GM21786 (cell line): ENCODE data around the gene SNAP29.
"Not testable (repeated sequence)": the region's sequence is repeated elsewhere in the genome, so short reads cannot be mapped to it uniquely, and the experiment has no call there.

Source experiments
- ATAC-seq: cut with Tn5 transposase; IDR thresholded peaks from one replicate; pipeline ENCODE4 v1.9.1; 2021; ENCODE audit not compliant: unreplicated experiment

SNAP29 gene

DNA sequence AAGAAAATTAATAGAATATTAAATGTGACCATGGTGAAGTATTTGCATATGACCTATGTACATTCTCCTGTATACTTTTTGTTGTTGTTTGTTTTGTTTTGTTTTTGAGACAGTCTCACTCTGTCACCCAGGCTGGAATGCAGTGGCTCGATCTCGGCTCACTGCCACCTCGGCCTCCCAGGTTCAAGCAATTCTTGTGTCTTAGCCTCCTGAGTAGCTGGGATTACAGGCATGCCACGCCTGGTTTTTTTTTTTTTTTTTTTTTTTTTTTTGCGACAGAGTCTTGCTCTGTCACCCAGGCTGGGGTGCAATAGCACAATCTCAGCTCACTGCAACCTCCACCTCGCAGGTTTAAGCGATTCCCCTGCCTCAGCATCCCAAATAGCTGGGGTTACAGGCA lies 38.9 kb downstream of the SNAP29 start:
- ATAC-seq, result not testable (repeated sequence)

DNA sequence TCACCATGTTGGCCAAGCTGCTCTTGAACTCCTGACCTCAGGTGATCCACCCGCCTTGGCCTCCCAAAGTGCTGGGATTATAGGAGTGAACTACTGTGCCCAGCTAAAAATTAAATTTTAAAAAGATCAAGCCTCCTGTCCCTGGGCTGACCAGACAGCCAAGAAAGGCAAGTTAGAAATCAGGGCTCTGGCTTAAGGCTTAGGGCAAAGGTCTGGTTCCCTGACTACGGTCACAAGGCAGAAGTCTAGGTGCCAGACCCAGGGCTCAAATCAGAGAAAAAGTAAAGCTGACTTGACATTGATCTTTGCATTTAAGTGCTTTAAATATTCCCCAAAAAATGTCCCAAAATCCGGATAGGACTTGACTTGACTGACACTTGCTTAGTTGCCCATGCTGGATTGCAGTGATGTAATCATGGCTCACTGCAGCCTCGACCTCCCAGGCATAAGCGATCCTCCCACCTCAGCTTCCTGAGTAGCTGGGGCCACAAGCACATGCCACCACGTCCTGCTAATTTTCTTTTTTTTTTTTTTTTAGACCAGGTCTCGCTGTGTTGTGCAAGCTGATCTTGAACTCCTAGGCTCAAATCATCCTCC lies 41.1 kb downstream of the SNAP29 start:
- no peak for ATAC-seq

DNA sequence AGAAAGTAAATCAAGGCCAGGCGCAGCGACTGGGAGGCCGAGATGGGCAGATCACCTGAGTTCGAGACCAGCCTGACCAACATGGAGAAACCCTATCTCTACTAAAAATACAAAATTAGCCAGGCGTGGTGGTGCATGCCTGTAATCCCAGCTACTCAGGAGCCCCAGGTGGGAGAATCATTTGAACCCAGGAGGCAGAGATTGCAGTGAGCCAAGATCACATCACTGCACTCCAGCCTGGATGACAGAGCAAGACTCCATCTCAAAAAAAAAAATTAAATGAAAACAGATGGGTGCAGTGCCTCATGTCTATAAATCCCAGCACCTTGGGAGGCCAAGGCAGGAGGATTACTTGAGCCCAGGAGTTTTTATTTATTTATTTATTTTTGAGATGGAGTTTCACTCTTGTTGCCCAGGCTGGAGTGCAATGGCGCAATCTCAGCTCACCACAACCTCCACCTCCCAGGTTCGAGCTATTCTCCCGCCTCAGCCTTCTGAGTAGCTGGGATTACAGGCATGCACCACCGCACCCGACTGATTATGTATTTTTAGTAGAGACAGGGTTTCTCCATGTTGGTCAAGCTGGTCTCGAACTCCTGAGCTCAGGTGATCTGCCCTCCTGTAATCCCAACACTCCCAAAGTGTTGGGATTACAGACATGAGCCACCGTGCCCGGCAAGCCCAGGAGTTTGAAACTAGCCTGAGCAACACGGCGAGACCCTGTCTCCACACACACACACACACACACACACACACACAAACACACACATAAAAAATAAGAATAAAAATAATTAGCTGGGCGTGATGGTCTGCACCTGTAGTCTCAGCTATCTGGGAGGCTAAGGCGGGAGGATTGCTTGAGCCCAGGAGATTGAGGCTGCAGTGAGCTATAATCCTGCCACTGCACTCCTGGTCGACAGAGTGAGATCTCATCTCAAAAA lies 42.6 kb downstream of the SNAP29 start:
- not testable (repeated sequence) for ATAC-seq

DNA sequence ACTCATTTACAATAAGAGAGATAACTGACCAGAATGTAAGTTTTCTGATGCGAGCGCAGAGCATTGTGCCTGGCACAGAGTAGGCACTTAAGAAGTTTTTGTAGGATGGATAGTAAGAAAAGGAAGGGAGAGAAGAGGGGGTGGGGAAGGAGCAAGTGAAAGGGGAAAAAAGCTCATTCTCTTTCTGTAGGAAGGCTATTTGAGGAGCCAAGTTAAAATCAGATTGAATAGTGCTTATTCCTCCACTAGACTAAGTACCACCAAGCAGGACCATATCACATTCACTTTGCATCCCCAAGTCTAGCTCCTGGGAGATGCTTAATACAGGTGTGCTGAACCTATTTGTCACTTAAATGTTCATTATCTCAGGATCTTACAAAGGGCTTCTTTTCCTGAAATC lies 44.3 kb downstream of the SNAP29 start:
- ATAC-seq, result no peak

DNA sequence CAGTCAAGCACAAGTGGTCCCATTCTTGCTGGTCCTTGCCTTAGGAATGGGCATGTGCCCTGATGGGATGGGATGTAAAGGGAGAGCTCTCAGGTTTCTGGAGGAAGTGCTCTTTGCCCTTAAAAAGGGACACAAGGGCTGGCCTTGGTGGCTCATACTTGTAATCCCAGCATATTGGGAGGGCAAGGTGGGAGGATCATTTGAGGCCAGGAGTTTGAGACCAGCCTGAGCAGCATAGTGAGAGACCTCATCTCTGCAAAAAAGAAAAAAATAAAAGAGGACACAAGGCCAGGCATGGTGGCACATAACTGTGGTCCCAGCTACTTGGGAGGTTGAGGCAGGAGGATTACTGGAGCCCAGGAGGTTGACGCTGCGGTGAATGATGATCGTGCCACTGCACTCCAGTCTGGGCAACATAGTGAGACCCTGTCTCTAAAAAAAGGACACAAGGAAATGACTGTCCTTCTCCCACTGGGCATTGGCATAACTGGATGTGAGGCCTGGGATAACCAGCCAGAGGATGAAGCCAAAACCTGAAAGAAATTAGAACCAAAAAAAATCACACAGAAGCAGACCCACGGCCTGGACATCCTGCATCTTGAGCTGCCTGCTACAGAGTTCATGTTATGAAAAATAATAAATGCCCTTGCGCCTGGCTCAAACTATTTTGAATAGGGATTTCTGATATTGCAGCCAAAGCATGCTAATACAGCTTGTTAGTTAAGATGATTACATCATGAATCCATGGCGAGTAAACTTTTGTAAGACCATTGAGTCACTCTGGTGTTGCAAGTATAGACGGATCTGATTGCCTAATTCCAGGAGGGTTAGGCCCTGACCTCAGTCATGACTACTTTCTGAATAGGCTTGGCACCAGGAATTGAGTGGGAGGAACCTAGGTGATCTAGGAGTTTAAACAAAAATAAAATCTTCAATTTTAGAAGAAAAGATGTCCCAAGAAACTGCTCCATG lies 45.5 kb downstream of the SNAP29 start:
- ATAC-seq, result no peak

DNA sequence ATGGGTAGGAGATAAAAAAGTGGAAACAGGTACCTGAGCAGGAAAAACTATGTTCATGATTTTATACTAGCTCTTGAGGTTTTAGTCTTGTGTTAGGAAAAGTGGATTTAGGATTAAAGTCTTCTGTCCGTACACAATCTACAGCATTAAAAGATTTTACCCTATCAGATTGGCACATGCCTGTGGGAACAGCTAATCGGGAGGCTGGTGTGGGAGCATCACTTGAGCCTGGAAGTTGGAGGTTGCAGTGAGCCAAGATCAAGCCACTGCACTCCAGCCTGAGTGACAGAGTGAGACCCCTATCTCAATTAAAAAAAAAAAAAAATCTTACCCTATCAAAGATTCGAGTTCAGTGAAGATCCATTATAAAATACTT lies 46.2 kb downstream of the SNAP29 start:
- no peak for ATAC-seq

DNA sequence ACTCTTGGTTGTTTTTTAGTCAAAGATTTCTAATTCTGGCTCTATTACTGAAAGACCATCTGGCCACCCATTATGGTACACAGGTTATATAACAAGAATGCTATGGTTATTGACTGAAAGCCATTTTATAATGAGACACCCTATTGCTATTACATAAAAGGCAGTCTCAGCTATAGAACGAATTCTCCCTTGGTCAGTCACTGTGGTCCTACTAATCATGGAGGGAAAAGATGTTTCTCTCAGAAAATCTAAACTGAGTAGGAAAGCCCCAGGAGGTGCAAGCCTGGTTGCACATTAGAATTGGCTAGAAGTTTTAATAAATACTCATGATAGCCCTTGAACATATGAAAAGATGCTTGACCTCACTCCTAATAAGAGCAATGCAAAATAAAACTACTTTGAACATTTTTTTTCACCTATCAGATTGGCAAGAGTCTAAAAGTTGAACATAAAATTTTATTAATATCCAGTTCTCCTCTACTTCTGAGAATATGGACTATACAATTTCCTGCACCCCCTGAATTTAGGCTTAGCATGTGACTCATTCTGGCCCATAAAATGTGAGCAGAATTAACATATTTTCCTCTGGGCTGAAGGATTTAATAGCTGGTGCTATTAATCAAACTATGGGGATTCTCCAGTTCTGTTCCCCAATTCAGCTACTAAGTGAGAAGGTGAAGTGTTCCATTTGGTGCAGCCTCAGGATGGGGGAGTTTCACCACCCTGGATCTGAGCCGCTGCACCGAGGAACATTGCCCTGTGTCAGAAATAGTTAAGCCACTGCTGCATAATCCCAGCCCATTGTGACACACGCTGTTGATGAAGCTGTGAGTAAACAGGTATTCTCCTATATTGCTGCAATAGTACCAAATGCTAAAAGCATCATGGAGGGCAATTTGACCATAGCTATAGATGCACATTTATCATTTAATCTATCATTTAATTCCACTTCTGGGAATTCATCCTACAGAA lies 46.9 kb downstream of the SNAP29 start:
- no peak for ATAC-seq

DNA sequence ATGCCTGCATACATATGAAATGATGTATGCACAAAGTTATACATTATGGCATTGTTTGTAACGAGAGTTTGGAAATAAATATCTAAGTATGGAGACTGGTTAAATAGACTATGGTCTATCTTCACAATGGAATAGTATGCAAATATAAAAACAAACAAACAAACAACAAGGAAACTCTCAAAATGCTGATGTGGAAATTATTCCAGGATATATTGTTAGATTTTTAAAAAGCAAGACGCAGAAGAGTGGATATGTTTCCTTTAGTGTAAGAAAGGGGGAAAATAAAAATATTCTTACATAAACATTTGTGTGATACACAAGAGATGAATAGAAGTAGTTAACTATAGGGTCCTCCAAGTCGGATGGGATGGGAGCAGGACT lies 47.6 kb downstream of the SNAP29 start:
- ATAC-seq, result no peak

DNA sequence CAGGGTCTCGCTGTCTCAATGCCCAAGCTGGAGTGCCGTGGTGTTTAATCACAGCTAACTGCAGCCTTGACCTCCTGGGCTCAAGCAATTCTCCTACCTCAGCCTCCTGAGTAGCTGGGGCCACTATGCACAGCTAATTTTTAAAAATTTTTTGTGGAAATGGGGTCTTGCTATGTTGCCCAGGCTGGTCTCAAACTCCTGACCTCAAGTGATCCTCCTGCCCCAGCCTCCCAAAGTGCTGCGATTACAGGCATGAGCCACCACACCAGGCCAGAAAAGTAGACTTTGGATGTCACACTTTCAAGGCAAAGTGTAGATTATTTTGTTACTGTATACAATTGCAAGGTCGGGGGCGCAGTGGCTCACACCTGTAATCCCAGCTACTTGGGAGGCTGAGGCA lies 49.9 kb downstream of the SNAP29 start:
- not testable (repeated sequence) for ATAC-seq

DNA sequence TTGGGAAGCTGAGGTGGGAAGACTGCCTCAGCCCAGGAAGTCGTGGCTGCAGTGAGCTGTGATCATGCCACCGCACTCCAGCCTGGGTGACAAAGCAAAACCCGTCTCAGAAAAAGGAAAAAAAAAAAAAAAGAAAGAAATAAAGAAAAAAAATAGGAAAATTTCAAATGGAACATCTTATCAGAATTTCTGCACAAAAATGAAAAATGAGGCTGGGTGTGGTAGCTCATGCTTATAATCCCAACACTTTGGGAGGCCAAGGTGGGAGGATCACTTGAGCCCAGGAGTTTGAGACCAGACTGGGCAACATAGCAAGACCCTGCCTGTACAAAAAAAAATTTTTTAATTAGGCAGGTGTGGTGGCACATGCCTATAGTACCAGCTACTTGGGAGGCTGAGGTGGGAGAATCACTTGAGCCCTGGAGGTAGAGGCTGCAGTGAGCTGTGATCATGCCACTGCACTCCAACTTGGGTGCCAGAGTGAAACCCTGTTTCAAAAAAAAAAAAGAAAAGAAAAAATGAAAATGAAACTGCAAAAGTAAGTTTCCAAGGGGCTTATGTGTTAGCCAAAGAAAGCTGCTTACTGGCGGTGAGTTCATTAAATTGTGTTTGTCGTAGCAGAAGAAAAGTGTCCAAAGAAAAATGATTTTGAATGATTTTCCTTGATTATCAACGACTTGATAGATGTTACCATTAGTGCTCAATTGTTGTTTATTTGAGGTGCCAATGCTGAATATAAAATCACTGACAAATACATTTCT lies 50.9 kb downstream of the SNAP29 start:
- no peak for ATAC-seq

DNA sequence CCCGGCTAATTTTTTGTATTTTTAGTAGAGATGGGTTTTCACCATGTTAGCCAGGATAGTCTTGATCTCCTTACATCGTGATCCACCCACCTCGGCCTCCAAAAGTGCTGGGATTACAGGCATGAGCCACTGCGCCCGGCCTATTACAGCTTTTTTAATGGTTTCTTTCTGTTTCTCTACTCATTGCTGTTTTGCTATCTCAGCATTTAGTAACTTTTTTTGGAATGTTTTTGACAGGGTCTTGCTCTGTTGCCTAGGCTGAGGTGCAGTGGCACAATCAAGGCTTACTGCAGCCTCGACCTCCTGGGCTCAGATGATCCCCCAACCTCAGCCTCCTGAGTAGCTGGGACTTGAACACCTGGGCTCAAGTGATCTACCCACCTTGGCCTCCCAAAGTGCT lies 53.7 kb downstream of the SNAP29 start:
- ATAC-seq, result no peak

DNA sequence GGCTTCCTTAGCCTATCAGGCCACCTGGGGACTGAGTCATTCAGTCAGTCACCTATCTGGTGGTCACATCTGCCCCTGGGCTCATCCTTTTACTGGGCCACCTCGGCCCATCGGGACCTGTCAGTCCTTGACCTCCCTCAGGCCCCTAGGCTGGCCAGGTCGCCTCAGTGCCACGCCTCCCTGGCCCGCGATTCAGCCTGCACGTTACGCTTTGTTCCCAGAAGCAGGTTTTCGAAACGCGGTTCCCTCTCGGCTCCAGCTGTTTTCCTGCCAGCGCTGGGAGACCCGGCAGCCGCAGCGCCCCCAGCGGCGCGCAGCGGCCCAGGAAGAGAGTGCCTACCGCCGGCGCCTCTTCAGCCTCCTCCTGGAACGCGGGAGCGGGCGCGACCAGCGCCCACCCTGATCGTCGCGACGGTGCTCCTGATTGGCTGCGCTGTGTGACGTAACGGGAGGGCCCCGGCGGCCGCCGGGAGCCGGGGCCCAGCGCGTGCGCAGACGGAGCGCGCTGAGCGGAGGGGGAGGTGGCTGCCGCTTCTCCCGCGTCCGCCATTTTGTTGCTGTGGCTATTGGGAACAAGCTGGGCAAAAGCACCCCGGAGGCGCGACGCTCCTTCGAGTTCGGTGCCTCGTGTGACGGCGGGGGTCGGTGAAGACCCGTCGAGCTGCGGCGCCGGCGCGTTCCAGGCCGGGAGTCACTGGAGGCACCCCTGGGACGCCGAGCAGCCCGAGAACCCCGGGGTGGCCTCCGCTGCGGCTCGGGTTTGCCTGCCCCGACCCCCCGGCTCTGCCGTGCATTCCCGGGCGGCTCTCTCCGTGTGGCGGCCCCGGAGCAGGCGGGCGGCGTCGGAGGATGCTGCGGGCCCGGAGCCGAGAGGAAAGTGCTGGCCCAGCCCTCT lies 58.4 kb downstream of the SNAP29 start, which contains the start of gene CRKL:
TSS of gene CRKL (plus strand) at position 492 of the 895 bp plus-strand sequence. CDS start 528 bp downstream, outside the sequence.
- peak; percentile 90 for ATAC-seq

DNA sequence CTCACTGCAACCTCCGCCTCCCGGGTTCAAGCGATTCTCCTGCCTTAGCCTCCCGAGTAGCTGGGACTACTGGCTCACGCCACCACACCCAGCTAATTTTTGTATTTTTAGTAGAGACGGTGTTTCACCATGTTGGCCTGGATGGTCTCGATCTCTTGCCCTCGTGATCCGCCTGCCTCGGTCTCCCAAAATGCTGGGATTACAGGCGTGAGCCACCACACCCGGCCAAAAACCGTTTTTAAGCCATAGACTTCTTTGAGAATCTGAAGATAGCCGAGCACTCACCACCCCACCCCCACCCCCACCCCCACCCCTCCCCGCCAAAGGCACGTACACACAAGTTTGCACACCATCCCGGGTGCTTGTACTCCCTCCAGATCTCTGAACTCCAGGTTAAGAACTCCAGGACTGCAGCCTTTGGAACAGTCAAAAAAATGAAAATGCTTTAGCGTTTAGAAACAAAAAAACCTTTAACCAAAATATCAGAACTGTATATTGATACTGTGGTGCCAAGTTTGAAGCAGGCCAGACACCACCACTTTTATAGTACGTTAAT lies 59.9 kb downstream of the SNAP29 start:
- ATAC-seq, result no peak

DNA sequence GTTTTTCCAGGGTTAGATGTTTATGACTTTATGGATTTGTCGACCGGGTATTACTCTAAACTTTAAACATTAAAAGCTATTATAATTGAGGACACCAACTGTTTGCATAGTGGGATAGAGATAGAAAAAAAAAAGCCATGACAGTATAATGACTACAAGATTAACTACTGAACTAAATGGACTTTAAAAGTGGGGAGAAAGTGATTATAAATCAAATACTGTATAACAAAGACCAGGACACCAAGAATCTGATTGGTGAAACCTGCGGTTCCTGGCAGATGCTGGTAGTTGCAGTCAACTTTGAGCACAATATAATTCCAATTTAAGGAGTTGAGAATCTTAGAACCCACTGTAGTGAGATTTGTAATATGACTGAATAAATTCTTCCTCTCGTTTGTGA lies 60.9 kb downstream of the SNAP29 start:
- ATAC-seq, result no peak

DNA sequence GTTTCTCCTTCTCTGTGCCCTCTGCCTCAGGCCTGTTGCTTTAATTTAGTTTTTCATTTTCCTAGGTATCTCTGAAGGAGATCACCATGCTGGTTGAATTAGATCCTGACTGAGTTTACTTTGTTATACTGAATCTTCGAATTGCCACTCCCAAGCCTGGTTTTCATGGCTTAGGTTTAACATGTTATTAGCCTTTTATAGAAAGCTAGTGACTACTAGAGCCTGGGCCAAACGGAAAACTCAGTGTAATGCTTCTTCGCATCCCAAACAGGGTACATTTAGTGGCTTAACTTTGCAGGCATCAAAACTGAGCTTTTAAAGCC lies 62.0 kb downstream of the SNAP29 start:
- no peak for ATAC-seq

DNA sequence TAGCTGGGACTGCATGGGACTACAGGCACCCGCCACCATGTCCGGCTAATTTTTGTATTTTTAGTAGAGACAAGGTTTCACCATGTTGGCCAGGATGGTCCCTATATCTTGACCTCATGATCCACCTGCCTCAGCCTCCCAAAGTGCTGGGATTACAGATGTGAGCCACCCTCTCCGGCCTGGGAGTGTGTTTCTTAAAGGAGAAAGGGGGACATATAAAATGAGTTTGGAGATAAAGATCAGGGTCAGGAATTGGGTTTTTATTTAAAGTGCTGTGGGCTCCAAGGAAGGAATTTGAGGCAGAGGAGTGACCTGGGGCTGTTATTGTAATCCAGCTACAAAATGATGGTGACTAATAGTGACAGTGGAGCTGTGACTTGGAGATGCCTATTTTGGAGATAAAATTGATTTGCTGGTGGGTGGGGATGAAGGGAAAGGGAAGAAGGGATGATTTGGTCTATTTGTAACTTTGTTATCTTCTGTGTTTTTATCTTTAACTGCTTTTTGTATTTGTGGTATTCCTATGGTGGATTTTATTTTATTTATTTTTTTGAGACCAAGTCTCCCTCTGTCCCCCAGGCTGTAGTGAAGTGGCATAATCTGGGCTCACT lies 63.4 kb downstream of the SNAP29 start:
- ATAC-seq, result no peak

DNA sequence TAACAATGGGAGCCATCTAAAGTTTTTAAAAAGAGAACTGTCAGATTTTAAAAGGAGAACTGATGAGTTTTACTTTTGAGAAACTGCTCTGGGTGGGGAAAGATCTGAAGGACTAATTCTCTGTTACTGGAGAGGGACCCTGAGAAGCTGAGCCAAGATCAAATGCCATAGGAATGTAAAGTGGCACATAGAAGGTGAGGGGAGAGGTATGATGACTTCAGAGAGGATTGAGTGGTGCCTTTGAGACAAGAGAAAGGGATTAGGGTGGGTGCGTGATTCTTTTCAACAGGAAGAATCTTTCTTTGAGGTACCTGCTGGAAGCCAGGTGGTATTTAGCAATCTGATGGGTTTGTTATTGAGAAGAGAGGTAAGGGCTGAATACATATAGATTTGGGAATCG lies 67.4 kb downstream of the SNAP29 start:
- ATAC-seq, result no peak
